ENCODE results near the gene TDRD7.

The TDRD7 gene

GRCh38 chr9:97525451-97525850, 113.6 kb downstream of the TDRD7 start:
- DNase-seq (ENCODE audit: low read depth in 2 of 2, low spot score in 1 of 2), result no peak

GRCh38 chr9:97526895-97527575, 115.1 kb downstream of the TDRD7 start:
- no peak for DNase-seq (ENCODE audit: low read depth in 2 of 2, low spot score in 1 of 2)

GRCh38 chr9:97527626-97528528, 116.0 kb downstream of the TDRD7 start:
- DNase-seq (ENCODE audit: low read depth in 2 of 2, low spot score in 1 of 2), result no peak

- no peak for DNase-seq (ENCODE audit: low read depth in 2 of 2, low spot score in 1 of 2)
These were observed 116.8 kb downstream of the TDRD7 start for GRCh38 chr9:97528529-97529230.

GRCh38 chr9:97529363-97530076, 117.6 kb downstream of the TDRD7 start:
- no peak for DNase-seq (ENCODE audit: low read depth in 2 of 2, low spot score in 1 of 2)

GRCh38 chr9:97531888-97532376, 120.0 kb downstream of the TDRD7 start:
- DNase-seq (ENCODE audit: low read depth in 2 of 2, low spot score in 1 of 2), result no peak

GRCh38 chr9:97534185-97534584, 122.3 kb downstream of the TDRD7 start:
- DNase-seq (ENCODE audit: low read depth in 2 of 2, low spot score in 1 of 2), result no peak

GRCh38 chr9:97534961-97535594, 123.2 kb downstream of the TDRD7 start:
- DNase-seq (ENCODE audit: low read depth in 2 of 2, low spot score in 1 of 2), result no peak

- no peak for DNase-seq (ENCODE audit: low read depth in 2 of 2, low spot score in 1 of 2)
These were observed 123.9 kb downstream of the TDRD7 start for GRCh38 chr9:97535771-97536170.

GRCh38 chr9:97536480-97536879, 124.6 kb downstream of the TDRD7 start:
- no peak for DNase-seq (ENCODE audit: low read depth in 2 of 2, low spot score in 1 of 2)

GRCh38 chr9:97543561-97543960, 131.7 kb downstream of the TDRD7 start:
- DNase-seq (ENCODE audit: low read depth in 2 of 2, low spot score in 1 of 2), result no peak

GRCh38 chr9:97545486-97545885, 133.6 kb downstream of the TDRD7 start:
- DNase-seq (ENCODE audit: low read depth in 2 of 2, low spot score in 1 of 2), result no peak
